Inflammatory macrophage treated with lipopolysaccharide for 1 hour (primary cell): Measurements from ENCODE around the gene ZNF836.
A peak's percentile ranks its signal among the peaks of the same experiment; 100 is the strongest.

Experiments used
- DNase-seq, 2 donors: peaks; one replicate each; pipeline ENCODE4 v3.0.0-alpha.2; 2020 to 2022

The ZNF836 gene

GRCh38 chr19:52188822-52189734, 17.7 kb upstream of the ZNF836 start:
- no peak for DNase-seq

- DNase-seq = no peak
Measured at GRCh38 chr19:52187407-52187806, 16.0 kb upstream of the ZNF836 start.

- DNase-seq = no peak
Measured at GRCh38 chr19:52176574-52176973, 5.2 kb upstream of the ZNF836 start.

GRCh38 chr19:52172347-52172746, 926 bp upstream of the ZNF836 start:
- no peak for DNase-seq

GRCh38 chr19:52170863-52171320, 529 bp downstream of the ZNF836 start:
- DNase-seq = peak in 1 of 2 donors; percentile 11

- DNase-seq = no peak
Measured at GRCh38 chr19:52170304-52170703, 1.1 kb downstream of the ZNF836 start.

- DNase-seq = no peak
Measured at GRCh38 chr19:52155596-52156359, 15.6 kb downstream of the ZNF836 start.

- no peak for DNase-seq
Measured at GRCh38 chr19:52148256-52148655, 23.2 kb downstream of the ZNF836 start.

- DNase-seq = no peak
Measured at GRCh38 chr19:52142001-52142595, 29.3 kb downstream of the ZNF836 start.

GRCh38 chr19:52141203-52141602, 30.2 kb downstream of the ZNF836 start:
- DNase-seq = no peak

- no peak for DNase-seq
Measured at GRCh38 chr19:52140032-52140710, 31.2 kb downstream of the ZNF836 start.

GRCh38 chr19:52139252-52140031, 32.0 kb downstream of the ZNF836 start, which contains the start of gene ZNF616:
Gene ZNF616, minus strand, starts transcription at chr19:52139938. Its CDS starts 9,426 bp downstream, at chr19:52130512.
- DNase-seq = peak; percentile 91 to 97

- DNase-seq = no peak
Measured at GRCh38 chr19:52138983-52139251, 32.5 kb downstream of the ZNF836 start.

- DNase-seq = no peak
Measured at GRCh38 chr19:52138278-52138982, 33.0 kb downstream of the ZNF836 start.

GRCh38 chr19:52120286-52120685, 51.1 kb downstream of the ZNF836 start:
- no peak for DNase-seq

- no peak for DNase-seq
Measured at GRCh38 chr19:52115526-52116053, 55.8 kb downstream of the ZNF836 start.

GRCh38 chr19:52114691-52115090, 56.7 kb downstream of the ZNF836 start:
- no peak for DNase-seq

- DNase-seq = no peak
Measured at GRCh38 chr19:52112624-52113023, 58.8 kb downstream of the ZNF836 start.

GRCh38 chr19:52110780-52111179, 60.6 kb downstream of the ZNF836 start:
- DNase-seq = no peak
